GM20000 (cell line): ENCODE results near the gene MRPL33.

Source experiments
- DNase-seq: peaks from one replicate; pipeline ENCODE4 v3.0.0; 2012; ENCODE audit warnings: low spot score
- TF ChIP-seq, protein P1 (sequence below): IDR thresholded peaks from 2 replicates; pipeline ENCODE4 v1.5.1; 2012; ENCODE audit warnings: mild to moderate bottlenecking, control low read depth; ENCODE audit errors: extremely low read depth, missing control alignments

MRPL33 gene

DNA sequence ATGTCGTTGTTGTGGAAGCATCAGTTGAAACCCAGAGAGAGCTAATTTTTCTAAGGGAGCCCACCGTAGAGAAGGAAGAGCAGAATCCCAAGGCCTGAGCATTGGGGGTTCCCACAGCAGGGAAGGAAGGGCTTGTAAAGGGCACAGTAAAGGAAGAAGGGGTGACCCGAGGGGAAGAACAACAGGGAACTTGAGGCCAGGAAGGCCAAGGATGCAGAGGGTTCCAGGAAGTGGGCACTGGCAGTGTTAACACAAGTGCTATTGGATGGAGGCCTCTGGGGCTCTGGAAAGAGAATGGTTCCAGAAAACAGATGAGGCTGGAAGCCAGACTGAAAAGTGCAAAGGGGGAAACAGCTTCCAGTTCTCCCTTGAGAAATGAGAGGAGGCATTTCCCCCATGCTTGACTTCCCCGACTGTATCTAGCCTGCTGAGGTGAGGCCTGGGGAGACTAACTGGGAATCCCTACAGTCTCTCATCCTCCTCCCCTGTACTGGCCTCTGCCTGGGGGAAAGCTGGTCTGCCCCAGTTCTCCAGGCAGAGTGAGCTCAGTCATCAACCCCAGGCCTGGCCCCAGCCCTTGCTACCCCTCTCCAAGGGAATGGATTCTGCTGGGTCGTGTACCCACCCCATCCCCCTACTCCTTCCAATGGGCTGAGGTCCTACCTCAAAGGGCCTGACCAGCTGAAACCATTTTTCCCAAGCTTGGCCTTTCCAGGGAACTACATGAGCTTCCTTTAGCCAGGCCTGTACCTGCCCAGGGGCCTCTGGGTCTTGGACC, 43.2 kb upstream of the MRPL33 start:
- DNase-seq: no peak
- TF ChIP-seq, protein P1, sequence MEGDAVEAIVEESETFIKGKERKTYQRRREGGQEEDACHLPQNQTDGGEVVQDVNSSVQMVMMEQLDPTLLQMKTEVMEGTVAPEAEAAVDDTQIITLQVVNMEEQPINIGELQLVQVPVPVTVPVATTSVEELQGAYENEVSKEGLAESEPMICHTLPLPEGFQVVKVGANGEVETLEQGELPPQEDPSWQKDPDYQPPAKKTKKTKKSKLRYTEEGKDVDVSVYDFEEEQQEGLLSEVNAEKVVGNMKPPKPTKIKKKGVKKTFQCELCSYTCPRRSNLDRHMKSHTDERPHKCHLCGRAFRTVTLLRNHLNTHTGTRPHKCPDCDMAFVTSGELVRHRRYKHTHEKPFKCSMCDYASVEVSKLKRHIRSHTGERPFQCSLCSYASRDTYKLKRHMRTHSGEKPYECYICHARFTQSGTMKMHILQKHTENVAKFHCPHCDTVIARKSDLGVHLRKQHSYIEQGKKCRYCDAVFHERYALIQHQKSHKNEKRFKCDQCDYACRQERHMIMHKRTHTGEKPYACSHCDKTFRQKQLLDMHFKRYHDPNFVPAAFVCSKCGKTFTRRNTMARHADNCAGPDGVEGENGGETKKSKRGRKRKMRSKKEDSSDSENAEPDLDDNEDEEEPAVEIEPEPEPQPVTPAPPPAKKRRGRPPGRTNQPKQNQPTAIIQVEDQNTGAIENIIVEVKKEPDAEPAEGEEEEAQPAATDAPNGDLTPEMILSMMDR: no peak

DNA sequence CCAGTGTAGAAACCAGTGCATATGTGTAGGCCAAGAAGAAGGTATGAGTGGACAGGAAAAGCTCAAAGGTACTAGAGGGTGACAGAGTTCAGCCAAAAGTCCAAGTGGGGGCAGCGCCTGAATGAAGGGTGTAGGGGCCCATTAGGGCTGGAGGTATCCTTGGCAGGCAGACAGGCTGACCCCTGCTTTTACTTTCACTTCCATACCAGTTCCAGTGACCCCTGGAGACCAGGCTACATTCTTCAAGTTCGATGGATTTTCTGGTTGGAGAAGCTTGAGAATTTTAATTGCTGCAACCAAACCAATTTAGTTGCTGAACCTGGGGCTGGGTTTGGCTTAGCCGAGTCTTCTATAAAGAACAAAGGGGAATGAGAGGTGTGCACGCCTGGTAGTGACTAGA, 42.3 kb upstream of the MRPL33 start:
- no peak for DNase-seq
- TF ChIP-seq, protein P1: no peak

DNA sequence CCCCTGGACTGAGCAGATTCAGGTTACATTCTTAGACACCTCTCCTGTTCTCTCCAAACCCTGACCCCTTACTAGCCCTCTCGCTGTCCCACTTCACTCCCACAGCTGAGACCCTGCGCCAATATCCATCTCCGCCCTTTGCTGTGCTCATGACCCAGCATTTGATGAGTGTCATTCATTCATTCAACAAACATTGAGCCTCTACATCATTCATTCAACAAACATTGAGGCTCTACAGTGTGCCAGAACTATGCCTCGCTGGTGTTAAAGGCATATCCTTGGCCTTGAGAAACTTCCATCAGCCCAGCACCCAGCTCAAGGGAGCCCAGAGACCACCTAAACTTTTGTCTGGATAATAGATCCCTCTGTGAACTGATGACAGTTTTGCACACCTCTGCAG, 41.9 kb upstream of the MRPL33 start:
- TF ChIP-seq, protein P1: no peak
- DNase-seq: no peak

DNA sequence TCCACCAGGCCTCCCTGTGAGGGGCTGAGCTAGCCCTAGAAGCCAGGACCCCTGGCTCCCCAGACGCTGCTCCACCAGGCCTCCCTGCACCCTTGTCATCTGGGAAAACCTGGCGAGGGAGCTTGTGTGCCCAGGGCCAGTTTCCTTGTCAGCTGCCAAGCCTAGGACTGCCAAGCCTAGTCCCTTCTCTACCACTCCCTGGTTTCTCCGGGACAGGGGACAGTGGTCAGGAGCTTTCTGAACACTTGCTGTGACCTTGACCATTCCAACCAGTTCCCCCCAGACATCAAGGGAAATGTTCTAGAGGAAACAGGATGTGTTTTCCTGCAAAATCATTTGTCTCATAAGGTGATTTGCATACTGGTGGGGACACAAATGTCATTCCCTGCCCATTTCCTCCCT, 41.3 kb upstream of the MRPL33 start:
- TF ChIP-seq, protein P1: no peak
- no peak for DNase-seq

DNA sequence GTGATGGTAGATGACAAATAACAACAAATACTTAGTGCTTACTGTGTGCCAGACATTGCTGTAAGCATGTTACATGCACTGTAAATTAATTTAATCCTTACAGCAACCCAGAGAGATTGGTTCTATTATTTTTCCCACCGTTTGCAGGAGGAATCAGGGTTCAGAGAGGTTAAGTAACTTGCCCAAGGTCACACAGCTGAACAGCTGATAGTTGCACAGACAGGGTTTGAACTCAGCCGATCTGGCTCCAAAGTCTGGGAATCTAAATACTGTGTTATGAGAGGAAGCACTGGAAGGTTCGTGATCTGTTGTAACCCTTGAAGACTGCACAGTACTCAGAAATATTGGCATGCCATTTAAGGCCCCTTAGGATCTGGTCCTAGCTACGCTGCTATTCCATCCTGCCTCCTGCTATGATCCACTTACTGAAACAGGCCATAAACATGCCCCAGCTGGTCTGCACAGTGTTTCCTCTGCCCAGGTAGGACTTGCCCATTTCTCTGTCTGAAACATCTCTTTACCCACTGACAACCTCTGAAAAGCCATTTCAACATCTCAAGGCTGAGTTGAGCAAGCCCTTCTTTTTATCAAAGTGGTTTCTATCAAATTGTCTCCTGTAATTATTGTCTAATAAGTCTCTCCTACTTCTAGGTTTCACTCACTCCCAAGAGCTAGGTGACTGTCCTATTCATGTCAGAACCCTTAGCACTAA, 40.4 kb upstream of the MRPL33 start:
- TF ChIP-seq, protein P1: no peak
- DNase-seq: no peak

DNA sequence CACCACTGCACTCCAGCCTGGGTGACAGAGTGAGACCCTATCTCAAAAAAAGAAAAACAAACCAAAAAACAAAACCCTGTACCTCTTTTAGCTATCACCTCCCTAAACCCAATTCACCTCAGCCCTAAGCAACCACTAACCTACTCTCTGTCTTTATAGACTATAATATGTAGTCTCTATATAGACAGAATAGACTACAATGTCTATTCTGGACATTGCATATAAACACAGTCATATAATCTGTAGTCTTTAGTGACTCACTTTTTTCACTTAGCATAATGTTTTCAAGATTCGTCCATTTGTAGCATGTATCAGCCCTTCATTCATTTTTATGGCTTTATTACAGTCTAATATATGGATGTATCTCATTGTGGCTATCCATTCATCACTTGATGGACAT, 37.2 kb upstream of the MRPL33 start:
- no peak for DNase-seq
- TF ChIP-seq, protein P1: no peak

DNA sequence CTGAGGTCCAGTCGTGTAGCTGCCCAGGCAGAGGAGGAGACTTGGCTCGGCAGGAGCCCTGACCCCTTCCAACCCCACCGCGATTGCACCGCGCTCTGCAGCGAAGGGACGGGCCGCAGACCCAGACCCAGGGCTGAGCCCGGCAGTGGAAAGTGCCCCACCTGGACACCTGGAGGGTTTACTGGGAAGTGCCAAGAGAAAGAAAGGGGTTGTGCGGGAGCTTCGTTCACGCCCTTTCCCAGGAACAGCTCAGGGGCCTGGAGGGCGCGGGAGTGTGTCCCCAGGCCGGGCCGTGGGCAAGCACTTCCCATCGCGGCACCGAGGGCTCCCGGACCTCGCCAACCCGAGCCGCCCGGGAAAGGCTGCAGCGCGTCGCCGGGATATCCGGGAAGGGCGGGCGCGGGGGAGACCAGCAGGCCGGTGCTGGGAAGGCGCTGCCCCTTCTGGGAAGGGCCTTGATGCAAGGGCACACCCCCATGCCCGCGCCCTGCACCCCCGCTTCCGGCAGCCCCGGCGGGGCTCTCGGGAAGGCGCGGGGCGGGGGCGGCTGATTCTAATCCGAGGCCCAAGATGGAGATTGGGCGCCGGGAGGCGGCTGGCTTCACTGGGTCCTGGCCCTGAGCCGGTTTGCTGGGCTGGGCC, 36.1 kb upstream of the MRPL33 start:
- TF ChIP-seq, protein P1: no peak
- DNase-seq: no peak
